IPS DF 6.9 (cell line): ENCODE results near the gene GFOD1.

Source experiments
- DNase-seq: peaks from one replicate; pipeline ENCODE4 v3.0.0-alpha.2; 2013; ENCODE audit warnings: low read depth, low spot score
- H3K27ac ChIP-seq: one replicate; pipeline ENCODE4 v1.5.1; 2013; ENCODE audit warnings: low read length, control low read depth
- H3K27me3 ChIP-seq: 2 replicates; pipeline ENCODE4 v1.6.1; 2013; ENCODE audit warnings: mild to moderate bottlenecking, low read length; ENCODE audit not compliant: control insufficient read depth, insufficient read depth
- H3K36me3 ChIP-seq: 2 replicates; pipeline ENCODE4 v1.6.1; 2013; ENCODE audit warnings: low read length; ENCODE audit not compliant: control insufficient read depth, insufficient read depth
- H3K4me1 ChIP-seq: 2 replicates; pipeline ENCODE4 v1.6.1; 2013; ENCODE audit warnings: low read length; ENCODE audit not compliant: control insufficient read depth, insufficient read depth
- H3K4me3 ChIP-seq: 2 replicates; pipeline ENCODE4 v1.5.1; 2013; ENCODE audit warnings: mild to moderate bottlenecking, low read length
- H3K9me3 ChIP-seq: 2 replicates; pipeline ENCODE4 v1.6.1; 2013; ENCODE audit warnings: low read length, inconsistent platforms; ENCODE audit not compliant: control insufficient read depth, insufficient read depth
- WGBS: extraction: QIAGEN DNeasy Blood & Tissue Kit; methylation state at CpG from one replicate; pipeline ENCODE4 v1.1.7; 2013; ENCODE audit warnings: mixed read lengths, missing lambda C conversion rate; ENCODE audit not compliant: insufficient read length, insufficient coverage; 5-methylcytosine and 5-hydroxymethylcytosine counted together

GFOD1 gene

DNA sequence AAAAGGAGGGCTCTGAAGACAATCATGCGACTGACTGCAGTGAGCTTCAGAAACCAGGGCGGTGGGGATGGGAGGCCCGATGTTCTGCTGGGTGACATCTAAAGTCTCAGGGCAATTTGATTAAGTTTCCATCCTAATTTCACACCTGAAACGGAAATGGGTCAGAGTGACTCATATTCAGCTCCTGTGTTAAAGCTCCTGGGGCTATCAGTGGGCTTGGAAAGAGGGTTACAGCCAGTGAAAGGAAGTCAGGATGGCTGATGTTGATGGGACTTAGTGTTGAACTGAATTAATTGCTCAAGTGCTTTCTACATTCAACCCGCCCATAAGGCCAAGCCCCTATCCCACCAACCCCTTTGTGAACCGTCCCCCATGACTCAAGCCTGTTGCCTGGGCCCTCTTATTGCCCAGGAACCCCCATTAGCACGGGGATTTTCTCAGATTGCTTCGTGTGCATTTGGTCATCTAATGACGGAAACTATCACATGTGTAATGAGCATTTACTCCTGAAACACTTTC is 112.0 kb downstream of the GFOD1 start:
- H3K4me3 ChIP-seq, result no peak overlapping the region
- no peaks in the 10 kb centered on the region for H3K9me3 ChIP-seq
- no peak for DNase-seq
- H3K4me1 ChIP-seq, result no peaks in the 10 kb centered on the region
- H3K27ac ChIP-seq, result no peak overlapping the region
- no peaks in the 10 kb centered on the region for H3K27me3 ChIP-seq
- no peaks in the 10 kb centered on the region for H3K36me3 ChIP-seq
- WGBS, result no CpG with 5 or more reads among the region's 9 CpGs

GRCh38 chr6:13373919-13374318 is 113.5 kb downstream of the GFOD1 start:
- Histone ChIP-seq H3K36me3 (no peaks in the 10 kb centered on the region), H3K4me1 (no peaks in the 10 kb centered on the region), H3K4me3 (no peak overlapping the region), H3K27me3 (no peaks in the 10 kb centered on the region), H3K9me3 (no peaks in the 10 kb centered on the region), H3K27ac (no peak overlapping the region)
- no CpG with 5 or more reads among the region's 1 CpG for WGBS
- no peak for DNase-seq

DNA sequence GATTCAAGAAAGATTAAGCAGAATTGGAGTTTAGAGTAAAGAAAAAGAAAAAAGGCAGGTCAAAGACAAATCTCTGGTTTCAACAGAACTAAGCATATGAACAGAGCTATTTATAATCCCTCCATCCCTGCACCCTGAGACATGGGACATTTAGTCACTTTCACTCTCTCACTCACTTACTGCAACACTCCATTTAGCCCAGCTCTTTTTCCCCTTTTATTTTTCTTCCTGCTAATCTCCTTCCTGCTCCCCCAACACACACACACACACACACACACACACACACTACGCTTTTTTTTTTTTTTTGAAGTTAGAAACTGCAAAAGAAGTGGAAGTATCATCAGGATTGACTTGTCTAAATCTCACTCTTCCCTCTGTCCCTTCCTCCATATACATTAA is 113.9 kb downstream of the GFOD1 start:
- no peak overlapping the region for H3K27ac ChIP-seq
- no peak for DNase-seq
- H3K36me3 ChIP-seq, result no peaks in the 10 kb centered on the region
- no CpG with 5 or more reads among the region's 1 CpG for WGBS
- H3K4me3 ChIP-seq, result no peak overlapping the region
- H3K9me3 ChIP-seq, result no peaks in the 10 kb centered on the region
- no peaks in the 10 kb centered on the region for H3K27me3 ChIP-seq
- no peaks in the 10 kb centered on the region for H3K4me1 ChIP-seq

DNA sequence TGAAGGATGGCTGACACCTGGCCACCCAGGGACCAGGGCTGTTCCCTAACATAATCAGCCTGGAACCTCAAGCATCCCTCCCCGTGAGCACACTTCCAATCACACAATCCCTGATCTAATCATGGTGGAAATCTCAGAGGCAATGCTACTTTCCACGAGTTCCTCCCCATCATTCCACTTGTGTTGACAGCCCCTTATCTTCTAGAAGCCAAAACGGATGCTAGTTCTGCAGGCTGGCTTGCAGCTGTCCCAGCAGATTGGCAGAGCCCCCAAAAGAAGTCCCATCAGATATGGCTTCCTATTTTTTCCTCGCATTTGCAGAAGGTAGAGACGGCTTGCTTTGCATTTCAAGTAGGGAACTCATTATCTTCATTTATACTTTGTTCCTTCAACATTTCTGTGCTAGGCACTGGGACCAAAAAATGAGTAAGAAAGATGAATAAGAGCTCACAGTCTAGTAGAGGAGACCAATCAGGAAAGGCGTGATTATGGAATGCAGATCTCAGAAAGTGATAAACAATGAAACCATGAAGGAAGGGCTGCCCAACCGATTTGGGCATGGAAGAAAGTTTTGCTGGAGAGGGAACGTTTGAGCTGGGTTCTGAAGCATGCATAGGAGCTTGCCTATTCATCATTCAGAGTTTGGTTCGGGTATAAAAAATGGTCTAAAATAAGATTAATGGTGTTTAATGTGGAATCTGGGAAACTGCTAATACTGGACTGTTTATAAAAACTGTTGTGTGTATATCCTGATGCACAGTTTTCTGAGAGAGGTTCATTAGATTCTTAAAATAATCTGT is 114.5 kb downstream of the GFOD1 start:
- Histone ChIP-seq H3K36me3 (no peaks in the 10 kb centered on the region), H3K9me3 (no peaks in the 10 kb centered on the region), H3K4me3 (no peak overlapping the region), H3K27me3 (no peaks in the 10 kb centered on the region), H3K4me1 (peaks cover under 1% of the 10 kb centered on the region; the same call in 1 of the 2 replicates), H3K27ac (no peak overlapping the region)
- DNase-seq, result no peak
- no CpG with 5 or more reads among the region's 9 CpGs for WGBS

- Histone ChIP-seq H3K27me3 (no peaks in the 10 kb centered on the region), H3K4me3 (no peak overlapping the region), H3K9me3 (no peaks in the 10 kb centered on the region), H3K27ac (no peak overlapping the region), H3K36me3 (no peaks in the 10 kb centered on the region), H3K4me1 (peaks cover 6% of the 10 kb centered on the region; the same call in 1 of the 2 replicates)
- no peak for DNase-seq
- WGBS, result no CpG with 5 or more reads among the region's 6 CpGs
Measured at GRCh38 chr6:13372076-13372475, 115.3 kb downstream of the GFOD1 start.

- DNase-seq, result no peak
- WGBS, result no CpG with 5 or more reads among the region's 9 CpGs
- H3K9me3 ChIP-seq, result no peaks in the 10 kb centered on the region
- H3K36me3 ChIP-seq, result no peaks in the 10 kb centered on the region
- H3K27me3 ChIP-seq, result no peaks in the 10 kb centered on the region
- H3K27ac ChIP-seq, result no peak overlapping the region
- peaks cover 6% of the 10 kb centered on the region; the same call in 1 of the 2 replicates for H3K4me1 ChIP-seq
- H3K4me3 ChIP-seq, result no peak overlapping the region
Measured at GRCh38 chr6:13371421-13372072, 115.9 kb downstream of the GFOD1 start.

GRCh38 chr6:13370623-13371022 is 116.8 kb downstream of the GFOD1 start:
- peaks cover 6% of the 10 kb centered on the region; the same call in 1 of the 2 replicates for H3K4me1 ChIP-seq
- no peak for DNase-seq
- WGBS, result no CpG with 5 or more reads among the region's 5 CpGs

DNA sequence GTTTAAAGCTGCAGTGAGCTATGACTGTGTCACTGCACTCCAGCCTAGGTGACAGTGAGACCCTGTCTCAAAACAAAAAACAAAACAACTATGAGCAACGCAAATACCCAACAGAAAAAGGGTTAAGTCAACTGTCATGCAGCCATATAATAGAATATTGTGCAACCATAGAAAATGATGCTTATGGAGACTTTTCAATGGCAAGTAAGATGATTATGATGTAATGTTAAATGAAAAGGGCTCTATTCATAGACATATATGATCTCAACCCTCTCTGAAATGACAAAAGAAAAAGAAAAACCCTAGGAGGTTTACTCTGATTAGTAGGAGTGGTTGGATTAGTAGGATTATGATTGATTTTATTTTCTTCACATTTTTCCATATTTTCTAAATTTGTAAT is 117.8 kb downstream of the GFOD1 start:
- H3K4me3 ChIP-seq, result no peak overlapping the region
- H3K27me3 ChIP-seq, result no peaks in the 10 kb centered on the region
- H3K4me1 ChIP-seq, result peaks cover 6% of the 10 kb centered on the region; the same call in 1 of the 2 replicates
- no peak overlapping the region for H3K27ac ChIP-seq
- DNase-seq, result no peak
- no peaks in the 10 kb centered on the region for H3K36me3 ChIP-seq
- no peaks in the 10 kb centered on the region for H3K9me3 ChIP-seq
- no CpG with 5 or more reads among the region's 1 CpG for WGBS

More at GRCh38 chr6:13370623-13371022, 116.8 kb downstream of the GFOD1 start:
- no peak overlapping the region for H3K4me3 ChIP-seq
- H3K27ac ChIP-seq, result no peak overlapping the region
- H3K9me3 ChIP-seq, result no peaks in the 10 kb centered on the region
- no peaks in the 10 kb centered on the region for H3K36me3 ChIP-seq
- no peaks in the 10 kb centered on the region for H3K27me3 ChIP-seq

- no peak overlapping the region for H3K27ac ChIP-seq
- H3K36me3 ChIP-seq, result no peaks in the 10 kb centered on the region
- H3K4me1 ChIP-seq, result peaks cover 7% of the 10 kb centered on the region
- no peak for DNase-seq
- no peak overlapping the region for H3K4me3 ChIP-seq
- no peaks in the 10 kb centered on the region for H3K9me3 ChIP-seq
- no peaks in the 10 kb centered on the region for H3K27me3 ChIP-seq
Measured at GRCh38 chr6:13368731-13369115, 118.7 kb downstream of the GFOD1 start.

DNA sequence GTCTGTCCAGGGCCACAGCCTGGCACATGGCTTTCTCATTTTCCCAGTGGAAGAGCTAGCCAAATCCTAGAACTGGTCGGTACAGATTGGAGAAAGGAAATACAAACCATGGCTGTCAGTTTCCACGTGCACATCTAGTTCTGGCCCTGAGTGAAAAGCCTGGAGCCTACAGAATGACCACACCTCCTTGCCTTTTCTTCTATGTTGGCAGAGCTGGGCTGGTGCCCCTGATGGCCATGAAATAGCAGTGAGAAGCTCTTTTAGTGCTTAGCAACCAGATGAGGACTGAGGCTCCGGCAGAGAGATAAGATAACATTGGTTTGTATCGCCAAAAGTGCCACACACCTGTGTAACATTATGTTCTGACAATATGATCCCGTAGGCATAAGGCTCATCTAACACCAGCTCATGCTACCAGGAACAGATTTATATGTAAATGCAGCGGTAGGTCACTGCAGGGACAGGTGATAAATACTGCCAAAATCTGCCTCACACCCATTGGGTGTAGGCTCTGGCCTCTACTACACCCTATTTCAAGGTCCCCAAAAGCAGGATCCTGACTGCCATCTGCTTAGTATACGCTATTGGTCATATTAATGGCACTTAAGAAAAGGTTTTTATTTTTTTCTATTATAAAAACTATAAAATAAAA is 119.2 kb downstream of the GFOD1 start:
- DNase-seq, result no peak
- Histone ChIP-seq H3K4me1 (peaks cover 7% of the 10 kb centered on the region), H3K27ac (no peak overlapping the region), H3K4me3 (no peak overlapping the region), H3K9me3 (no peaks in the 10 kb centered on the region), H3K27me3 (no peaks in the 10 kb centered on the region), H3K36me3 (no peaks in the 10 kb centered on the region)
- WGBS, result no CpG with 5 or more reads among the region's 7 CpGs
